Neural cell (in vitro differentiated cells): Measurements from ENCODE around the gene RAD23B. TPM values are rescaled to one million over a fixed set of nuclear protein-coding genes. Genes with fewer than 3 reads are reported as not detected.

Source experiments
- H2AFZ ChIP-seq: fragments of 200-600, 300-800 bp; sonication (generic), shearing (Covaris generic); 2 replicates; pipeline ENCODE4 v1.6.0; 2014; ENCODE audit warnings: low read depth, mild to moderate bottlenecking, antibody characterized with exemption, low read length, moderate library complexity
- H3F3A ChIP-seq: fragments of 200-600 bp; shearing (Covaris generic); 2 replicates; pipeline ENCODE4 v1.6.1; 2016; ENCODE audit warnings: mild to moderate bottlenecking, moderate library complexity, mixed read lengths, antibody characterized with exemption, low read length; ENCODE audit not compliant: insufficient read depth, poor library complexity, severe bottlenecking
- H3K27ac ChIP-seq: fragments of 200-600, 300-800 bp; sonication (generic), shearing (Covaris generic); 2 replicates; pipeline ENCODE4 v1.5.1; 2014; ENCODE audit warnings: mild to moderate bottlenecking, low read length, moderate library complexity
- H3K27me3 ChIP-seq: fragments of 300-800, 200-600 bp; sonication (generic), shearing (Covaris generic); 2 replicates; pipeline ENCODE4 v1.6.0; 2014; ENCODE audit warnings: mild to moderate bottlenecking, low read depth, low read length, moderate library complexity; ENCODE audit not compliant: insufficient read depth
- H3K36me3 ChIP-seq: fragments of 300-800, 200-600 bp; sonication (generic), shearing (Covaris generic); 2 replicates; pipeline ENCODE4 v1.5.1; 2014; ENCODE audit warnings: mild to moderate bottlenecking, antibody characterized with exemption, low read length, moderate library complexity; ENCODE audit not compliant: insufficient read depth
- H3K4me2 ChIP-seq: fragments of 300-800, 200-600 bp; sonication (generic), shearing (Covaris generic); 2 replicates; pipeline ENCODE4 v1.6.0; 2014; ENCODE audit warnings: mild to moderate bottlenecking, low read length
- H3K4me3 ChIP-seq: fragments of 300-800, 200-600 bp; sonication (generic), shearing (Covaris generic); 2 replicates; pipeline ENCODE4 v1.5.1; 2014; ENCODE audit warnings: mild to moderate bottlenecking, low read length, moderate library complexity
- H3K79me2 ChIP-seq: fragments of 200-600 bp; shearing (Covaris generic); replicated peaks from 2 replicates; pipeline ENCODE4 v1.6.0; 2014; ENCODE audit warnings: mild to moderate bottlenecking, low read length, moderate library complexity; ENCODE audit not compliant: insufficient read depth
- H3K9ac ChIP-seq: fragments of 300-800, 200-600 bp; sonication (generic), shearing (Covaris generic); 2 replicates; pipeline ENCODE4 v1.6.1; 2016; ENCODE audit warnings: mild to moderate bottlenecking, low read length, mixed read lengths
- H3K9me2 ChIP-seq: fragments of 200-600 bp; shearing (Covaris generic); 2 replicates; pipeline ENCODE4 v1.6.1; 2016; ENCODE audit warnings: mild to moderate bottlenecking, low read length, mixed read lengths; ENCODE audit not compliant: insufficient read depth
- H3K9me3 ChIP-seq: fragments of 200-600, 300-800 bp; sonication (generic), shearing (Covaris generic); 2 replicates; pipeline ENCODE4 v1.6.1; 2016; ENCODE audit warnings: mild to moderate bottlenecking, mixed run types, low read length, moderate library complexity, mixed read lengths
- H4K20me1 ChIP-seq: fragments of 200-600 bp; shearing (Covaris generic); 2 replicates; pipeline ENCODE4 v1.6.1; 2016; ENCODE audit warnings: mild to moderate bottlenecking, mixed run types; ENCODE audit not compliant: insufficient read depth
- EP300 ChIP-seq: fragments of 450-650 bp; conservative IDR thresholded peaks from 2 replicates; pipeline ENCODE4 v1.6.1; 2014; ENCODE audit warnings: antibody characterized with exemption, mild to moderate bottlenecking, moderate library complexity; ENCODE audit not compliant: poor library complexity, severe bottlenecking
- EZH2 ChIP-seq: fragments of 200-600, 300-800 bp; shearing (Covaris generic), sonication (generic); IDR thresholded peaks from 2 replicates; pipeline ENCODE4 v1.6.1; 2014; ENCODE audit warnings: antibody characterized with exemption, low read length, borderline replicate concordance, mild to moderate bottlenecking; ENCODE audit not compliant: insufficient read depth, poor library complexity, severe bottlenecking
- MXI1 ChIP-seq: fragments of 450-650 bp; conservative IDR thresholded peaks from 2 replicates; pipeline ENCODE4 v1.6.1; 2014; ENCODE audit warnings: antibody characterized with exemption, mild to moderate bottlenecking; ENCODE audit not compliant: poor library complexity, severe bottlenecking
- POLR2AphosphoS5 ChIP-seq: IDR thresholded peaks from 2 replicates; pipeline ENCODE4 v1.6.1; 2012
- RAD21 ChIP-seq: fragments of 450-650 bp; conservative IDR thresholded peaks from 2 replicates; pipeline ENCODE4 v1.6.1; 2014; ENCODE audit warnings: antibody characterized with exemption, mild to moderate bottlenecking, moderate library complexity
- SMC3 ChIP-seq: fragments of 450-650 bp; conservative IDR thresholded peaks from 2 replicates; pipeline ENCODE4 v1.6.1; 2014; ENCODE audit warnings: antibody characterized with exemption, mild to moderate bottlenecking, moderate library complexity; ENCODE audit not compliant: poor library complexity
- TAF1 ChIP-seq: IDR thresholded peaks from 2 replicates; pipeline ENCODE4 v1.6.1; 2012; ENCODE audit warnings: low read depth
- polyA plus RNA-seq: library from polyadenylated mRNA; depleted of rRNA; stranded (reverse); fragments of >200 nt; gene quantifications from 2 replicates; pipeline ENCODE4 v1.2.3, GENCODE V29; 2014
- TF ChIP-seq, protein P1 (sequence below): fragments of 450-650 bp; IDR thresholded peaks from 2 replicates; pipeline ENCODE4 v1.5.1; 2014; ENCODE audit warnings: antibody characterized with exemption, mild to moderate bottlenecking, moderate library complexity; ENCODE audit not compliant: poor library complexity, severe bottlenecking
- TF ChIP-seq, protein P2 (sequence below): IDR thresholded peaks from 2 replicates; pipeline ENCODE4 v1.6.1; 2012; ENCODE audit warnings: borderline replicate concordance

RAD23B gene
- polyA plus RNA-seq, 1 donor from 2014 or later: 97.3 TPM

DNA sequence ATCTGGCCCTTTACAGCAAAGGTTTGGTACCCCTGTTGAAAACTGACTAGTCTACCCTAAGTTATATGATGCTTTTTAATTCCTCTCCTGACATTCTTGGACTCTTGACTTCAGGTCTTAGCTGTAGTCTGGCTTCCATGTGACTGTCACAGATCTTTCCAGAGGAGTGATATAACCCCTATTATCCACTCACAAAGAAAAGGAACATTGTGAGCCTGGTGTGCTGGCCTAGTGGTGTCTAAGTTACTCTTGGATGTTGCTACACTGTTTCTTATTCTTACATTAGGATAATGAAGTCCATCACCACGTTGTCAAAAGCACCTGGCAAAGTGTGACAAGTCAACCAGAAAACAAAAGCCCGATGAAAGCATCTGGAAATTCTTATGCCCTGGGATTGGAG, 49.8 kb downstream of the RAD23B start:
- Histone ChIP-seq H3K36me3 (peaks cover 13% of the 10 kb centered on the region), H3K9me3 (no peaks in the 10 kb centered on the region), H3K27ac (no peak overlapping the region), H2AFZ (no peak overlapping the region), H3K27me3 (no peaks in the 10 kb centered on the region), H4K20me1 (no peaks in the 10 kb centered on the region), H3K4me2 (no peak overlapping the region), H3F3A (no peaks in the 10 kb centered on the region), H3K9ac (no peak overlapping the region), H3K4me3 (no peak overlapping the region), H3K79me2 (no peaks in the 10 kb centered on the region), H3K9me2 (no peaks in the 10 kb centered on the region)
- TF ChIP-seq, protein P1, sequence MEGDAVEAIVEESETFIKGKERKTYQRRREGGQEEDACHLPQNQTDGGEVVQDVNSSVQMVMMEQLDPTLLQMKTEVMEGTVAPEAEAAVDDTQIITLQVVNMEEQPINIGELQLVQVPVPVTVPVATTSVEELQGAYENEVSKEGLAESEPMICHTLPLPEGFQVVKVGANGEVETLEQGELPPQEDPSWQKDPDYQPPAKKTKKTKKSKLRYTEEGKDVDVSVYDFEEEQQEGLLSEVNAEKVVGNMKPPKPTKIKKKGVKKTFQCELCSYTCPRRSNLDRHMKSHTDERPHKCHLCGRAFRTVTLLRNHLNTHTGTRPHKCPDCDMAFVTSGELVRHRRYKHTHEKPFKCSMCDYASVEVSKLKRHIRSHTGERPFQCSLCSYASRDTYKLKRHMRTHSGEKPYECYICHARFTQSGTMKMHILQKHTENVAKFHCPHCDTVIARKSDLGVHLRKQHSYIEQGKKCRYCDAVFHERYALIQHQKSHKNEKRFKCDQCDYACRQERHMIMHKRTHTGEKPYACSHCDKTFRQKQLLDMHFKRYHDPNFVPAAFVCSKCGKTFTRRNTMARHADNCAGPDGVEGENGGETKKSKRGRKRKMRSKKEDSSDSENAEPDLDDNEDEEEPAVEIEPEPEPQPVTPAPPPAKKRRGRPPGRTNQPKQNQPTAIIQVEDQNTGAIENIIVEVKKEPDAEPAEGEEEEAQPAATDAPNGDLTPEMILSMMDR: no peak
- TF ChIP-seq EZH2 (no peak), TAF1 (no peak), EP300 (no peak), SMC3 (no peak), POLR2AphosphoS5 (no peak)
- TF ChIP-seq, protein P2, sequence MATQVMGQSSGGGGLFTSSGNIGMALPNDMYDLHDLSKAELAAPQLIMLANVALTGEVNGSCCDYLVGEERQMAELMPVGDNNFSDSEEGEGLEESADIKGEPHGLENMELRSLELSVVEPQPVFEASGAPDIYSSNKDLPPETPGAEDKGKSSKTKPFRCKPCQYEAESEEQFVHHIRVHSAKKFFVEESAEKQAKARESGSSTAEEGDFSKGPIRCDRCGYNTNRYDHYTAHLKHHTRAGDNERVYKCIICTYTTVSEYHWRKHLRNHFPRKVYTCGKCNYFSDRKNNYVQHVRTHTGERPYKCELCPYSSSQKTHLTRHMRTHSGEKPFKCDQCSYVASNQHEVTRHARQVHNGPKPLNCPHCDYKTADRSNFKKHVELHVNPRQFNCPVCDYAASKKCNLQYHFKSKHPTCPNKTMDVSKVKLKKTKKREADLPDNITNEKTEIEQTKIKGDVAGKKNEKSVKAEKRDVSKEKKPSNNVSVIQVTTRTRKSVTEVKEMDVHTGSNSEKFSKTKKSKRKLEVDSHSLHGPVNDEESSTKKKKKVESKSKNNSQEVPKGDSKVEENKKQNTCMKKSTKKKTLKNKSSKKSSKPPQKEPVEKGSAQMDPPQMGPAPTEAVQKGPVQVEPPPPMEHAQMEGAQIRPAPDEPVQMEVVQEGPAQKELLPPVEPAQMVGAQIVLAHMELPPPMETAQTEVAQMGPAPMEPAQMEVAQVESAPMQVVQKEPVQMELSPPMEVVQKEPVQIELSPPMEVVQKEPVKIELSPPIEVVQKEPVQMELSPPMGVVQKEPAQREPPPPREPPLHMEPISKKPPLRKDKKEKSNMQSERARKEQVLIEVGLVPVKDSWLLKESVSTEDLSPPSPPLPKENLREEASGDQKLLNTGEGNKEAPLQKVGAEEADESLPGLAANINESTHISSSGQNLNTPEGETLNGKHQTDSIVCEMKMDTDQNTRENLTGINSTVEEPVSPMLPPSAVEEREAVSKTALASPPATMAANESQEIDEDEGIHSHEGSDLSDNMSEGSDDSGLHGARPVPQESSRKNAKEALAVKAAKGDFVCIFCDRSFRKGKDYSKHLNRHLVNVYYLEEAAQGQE: no peak

DNA sequence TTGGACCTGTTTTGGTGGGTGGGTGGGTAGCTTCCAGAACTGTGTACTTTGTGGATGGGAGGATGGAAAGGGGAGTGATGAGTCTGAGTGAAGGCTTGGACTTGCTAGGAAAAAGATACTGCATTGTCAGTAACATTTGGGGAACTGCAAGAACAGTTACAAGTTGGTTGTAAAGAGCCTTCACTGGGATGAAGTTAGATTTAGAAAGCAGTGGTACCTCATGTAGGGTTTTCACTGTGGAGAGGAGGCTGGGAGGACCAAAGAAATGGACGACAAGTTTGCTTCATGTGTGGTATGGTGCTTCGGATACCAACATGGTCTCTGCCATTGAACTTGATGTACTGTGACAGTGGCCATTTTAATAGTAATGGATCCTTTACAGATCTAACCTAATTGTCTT, 50.3 kb downstream of the RAD23B start:
- Histone ChIP-seq H2AFZ (no peak overlapping the region), H3K27ac (no peak overlapping the region), H3K9ac (no peak overlapping the region), H4K20me1 (no peaks in the 10 kb centered on the region), H3K9me2 (no peaks in the 10 kb centered on the region), H3K27me3 (no peaks in the 10 kb centered on the region), H3K4me2 (no peak overlapping the region), H3K79me2 (no peaks in the 10 kb centered on the region), H3K36me3 (peaks cover 13% of the 10 kb centered on the region), H3F3A (no peaks in the 10 kb centered on the region), H3K9me3 (no peaks in the 10 kb centered on the region), H3K4me3 (no peak overlapping the region)
- TF ChIP-seq EZH2: no peak
- no peak for TF ChIP-seq MXI1
- TF ChIP-seq, protein P1: no peak
- TF ChIP-seq TAF1: no peak
- no peak for TF ChIP-seq SMC3
- no peak for TF ChIP-seq RAD21
- TF ChIP-seq, protein P2: no peak
- TF ChIP-seq EP300: no peak
- no peak for TF ChIP-seq POLR2AphosphoS5
